ENCODE measurements around the gene GNB3.

The GNB3 gene

DNA sequence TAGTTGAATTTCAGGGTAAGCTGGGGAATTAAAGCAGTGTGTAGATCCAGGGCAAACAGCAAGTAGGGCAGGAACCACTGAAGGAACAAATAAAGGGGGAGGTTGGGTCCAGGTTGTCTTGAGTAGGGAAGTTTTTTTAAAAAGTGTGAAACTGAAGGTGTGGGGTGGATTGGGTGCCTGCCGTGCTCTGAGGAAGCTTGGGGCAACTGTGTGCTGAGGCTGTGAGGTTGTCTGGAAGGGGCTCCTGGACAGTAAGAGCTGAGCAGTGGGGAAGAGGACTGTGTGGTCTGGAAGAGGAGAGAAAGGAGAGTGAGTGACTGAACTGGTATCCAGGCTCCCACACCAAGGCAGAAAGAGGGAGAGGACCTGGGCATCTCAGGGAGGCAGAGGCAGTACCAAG is 30.0 kb upstream of the GNB3 start:
- Histone ChIP-seq H3K9me3 (ENCODE audit: insufficient read depth, low read length) (no peaks in the 10 kb centered on the region), H3K4me2 (ENCODE audit: low read length) (peak overlapping the region; percentile 50), H3K9ac (ENCODE audit: low read length) (peak overlapping the region; percentile 29; the same call in 1 of the 2 replicates), H3K4me3 (ENCODE audit: low read length) (peak overlapping the region; percentile 14; the same call in 1 of the 2 replicates), H2AFZ (ENCODE audit: low read depth, low read length) (peak overlapping the region; percentile 97), H3K36me3 (replicated peaks; ENCODE audit: low read depth, low read length) (no peaks in the 10 kb centered on the region), H3K79me2 (ENCODE audit: low read length) (no peaks in the 10 kb centered on the region), H3K27me3 (ENCODE audit: low read depth, low read length) (peaks cover 14% of the 10 kb centered on the region), H3K27ac (ENCODE audit: low read length) (peak overlapping the region; percentile 36), H4K20me1 (ENCODE audit: insufficient read depth, low read length) (no peaks in the 10 kb centered on the region), H3K4me1 (ENCODE audit: low read length) (peaks cover 26% of the 10 kb centered on the region)
- TF ChIP-seq, protein P1, sequence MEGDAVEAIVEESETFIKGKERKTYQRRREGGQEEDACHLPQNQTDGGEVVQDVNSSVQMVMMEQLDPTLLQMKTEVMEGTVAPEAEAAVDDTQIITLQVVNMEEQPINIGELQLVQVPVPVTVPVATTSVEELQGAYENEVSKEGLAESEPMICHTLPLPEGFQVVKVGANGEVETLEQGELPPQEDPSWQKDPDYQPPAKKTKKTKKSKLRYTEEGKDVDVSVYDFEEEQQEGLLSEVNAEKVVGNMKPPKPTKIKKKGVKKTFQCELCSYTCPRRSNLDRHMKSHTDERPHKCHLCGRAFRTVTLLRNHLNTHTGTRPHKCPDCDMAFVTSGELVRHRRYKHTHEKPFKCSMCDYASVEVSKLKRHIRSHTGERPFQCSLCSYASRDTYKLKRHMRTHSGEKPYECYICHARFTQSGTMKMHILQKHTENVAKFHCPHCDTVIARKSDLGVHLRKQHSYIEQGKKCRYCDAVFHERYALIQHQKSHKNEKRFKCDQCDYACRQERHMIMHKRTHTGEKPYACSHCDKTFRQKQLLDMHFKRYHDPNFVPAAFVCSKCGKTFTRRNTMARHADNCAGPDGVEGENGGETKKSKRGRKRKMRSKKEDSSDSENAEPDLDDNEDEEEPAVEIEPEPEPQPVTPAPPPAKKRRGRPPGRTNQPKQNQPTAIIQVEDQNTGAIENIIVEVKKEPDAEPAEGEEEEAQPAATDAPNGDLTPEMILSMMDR (IDR thresholded peaks at IDR 0.05; ENCODE audit: low read depth, low read length), result no peak
- TF ChIP-seq EZH2phosphoT487 (IDR thresholded peaks at IDR 0.05; ENCODE audit: low read depth), result no peak

DNA sequence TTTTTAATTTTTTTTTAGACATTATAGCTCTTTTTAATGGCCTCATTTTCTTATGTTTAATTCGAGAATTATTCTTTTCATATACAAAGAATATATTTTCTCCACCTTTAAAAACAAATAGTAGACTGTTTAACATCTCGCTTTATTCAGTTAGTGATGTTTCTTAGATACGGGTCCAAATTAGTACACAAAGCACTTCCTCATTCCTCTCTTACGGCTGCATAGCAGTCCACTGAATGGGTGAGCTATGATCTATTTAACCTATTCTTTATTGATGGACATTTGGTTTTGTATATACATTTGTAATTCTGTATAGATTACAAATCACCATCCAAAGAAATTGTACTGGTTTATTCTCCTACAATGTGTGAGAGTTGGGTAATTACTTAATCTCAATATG is 27.4 kb upstream of the GNB3 start:
- H3K9me3 ChIP-seq (ENCODE audit: insufficient read depth, low read length), result no peaks in the 10 kb centered on the region
- no peak overlapping the region for H2AFZ ChIP-seq (ENCODE audit: low read depth, low read length)
- no peaks in the 10 kb centered on the region for H4K20me1 ChIP-seq (ENCODE audit: insufficient read depth, low read length)
- H3K79me2 ChIP-seq (ENCODE audit: low read length), result no peaks in the 10 kb centered on the region
- no peak overlapping the region for H3K27ac ChIP-seq (ENCODE audit: low read length)
- H3K4me1 ChIP-seq (ENCODE audit: low read length), result peaks cover 32% of the 10 kb centered on the region
- H3K9ac ChIP-seq (ENCODE audit: low read length), result no peak overlapping the region
- no peak for TF ChIP-seq EZH2phosphoT487 (IDR thresholded peaks at IDR 0.05; ENCODE audit: low read depth)
- TF ChIP-seq, protein P1 (IDR thresholded peaks at IDR 0.05; ENCODE audit: low read depth, low read length), result no peak
- H3K4me2 ChIP-seq (ENCODE audit: low read length), result peak overlapping the region; percentile 79; the same call in 1 of the 2 replicates
- H3K36me3 ChIP-seq (replicated peaks; ENCODE audit: low read depth, low read length), result no peaks in the 10 kb centered on the region
- H3K27me3 ChIP-seq (ENCODE audit: low read depth, low read length), result peaks cover 14% of the 10 kb centered on the region
- no peak overlapping the region for H3K4me3 ChIP-seq (ENCODE audit: low read length)

DNA sequence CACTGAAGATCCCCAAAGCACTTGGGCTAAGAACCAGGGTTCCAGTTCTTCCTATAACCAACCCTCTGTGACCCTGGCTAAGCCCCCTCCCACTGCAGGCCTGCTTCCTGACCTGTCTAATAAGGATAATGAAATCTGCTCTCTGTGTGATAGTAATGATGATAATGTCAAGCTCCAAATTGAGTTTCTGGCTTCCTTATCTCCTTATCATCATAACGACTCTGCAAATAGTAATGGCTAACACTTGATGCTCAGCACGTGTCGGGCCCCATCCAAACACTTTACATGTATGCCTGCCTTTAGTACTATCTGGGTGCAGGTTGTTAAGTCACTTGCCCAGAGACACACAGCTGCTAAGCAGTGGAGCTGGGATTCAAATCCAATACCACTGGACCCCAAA is 24.1 kb upstream of the GNB3 start:
- H2AFZ ChIP-seq (ENCODE audit: low read depth, low read length), result no peak overlapping the region
- no peaks in the 10 kb centered on the region for H3K36me3 ChIP-seq (replicated peaks; ENCODE audit: low read depth, low read length)
- H3K79me2 ChIP-seq (ENCODE audit: low read length), result no peaks in the 10 kb centered on the region
- no peak overlapping the region for H3K4me2 ChIP-seq (ENCODE audit: low read length)
- TF ChIP-seq, protein P1 (IDR thresholded peaks at IDR 0.05; ENCODE audit: low read depth, low read length), result no peak
- TF ChIP-seq EZH2phosphoT487 (IDR thresholded peaks at IDR 0.05; ENCODE audit: low read depth), result no peak
- H4K20me1 ChIP-seq (ENCODE audit: insufficient read depth, low read length), result no peaks in the 10 kb centered on the region
- peaks cover 20% of the 10 kb centered on the region for H3K4me1 ChIP-seq (ENCODE audit: low read length)
- no peaks in the 10 kb centered on the region for H3K9me3 ChIP-seq (ENCODE audit: insufficient read depth, low read length)
- no peak overlapping the region for H3K27ac ChIP-seq (ENCODE audit: low read length)
- H3K4me3 ChIP-seq (ENCODE audit: low read length), result no peak overlapping the region
- H3K27me3 ChIP-seq (ENCODE audit: low read depth, low read length), result peaks cover 34% of the 10 kb centered on the region
- no peak overlapping the region for H3K9ac ChIP-seq (ENCODE audit: low read length)

DNA sequence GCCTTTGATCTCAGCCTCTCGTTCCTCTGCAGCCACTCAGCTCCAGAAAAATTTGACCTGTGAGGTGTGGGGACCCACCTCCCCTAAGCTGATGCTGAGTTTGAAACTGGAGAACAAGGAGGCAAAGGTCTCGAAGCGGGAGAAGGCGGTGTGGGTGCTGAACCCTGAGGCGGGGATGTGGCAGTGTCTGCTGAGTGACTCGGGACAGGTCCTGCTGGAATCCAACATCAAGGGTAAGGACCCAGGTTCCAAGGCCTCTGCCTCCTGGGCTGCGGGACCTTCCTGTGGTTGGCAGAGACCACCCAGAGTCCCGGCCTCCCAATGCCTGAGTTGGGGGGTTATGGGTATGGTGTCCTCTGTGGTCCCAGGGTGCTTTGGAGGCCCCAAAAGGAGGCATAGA is 23.6 kb upstream of the GNB3 start:
- Histone ChIP-seq H3K27ac (ENCODE audit: low read length) (no peak overlapping the region), H3K27me3 (ENCODE audit: low read depth, low read length) (peaks cover 38% of the 10 kb centered on the region), H3K4me2 (ENCODE audit: low read length) (no peak overlapping the region), H3K79me2 (ENCODE audit: low read length) (no peaks in the 10 kb centered on the region), H3K36me3 (replicated peaks; ENCODE audit: low read depth, low read length) (no peaks in the 10 kb centered on the region), H3K9ac (ENCODE audit: low read length) (no peak overlapping the region), H2AFZ (ENCODE audit: low read depth, low read length) (no peak overlapping the region), H3K4me1 (ENCODE audit: low read length) (peaks cover 18% of the 10 kb centered on the region), H3K4me3 (ENCODE audit: low read length) (no peak overlapping the region), H3K9me3 (ENCODE audit: insufficient read depth, low read length) (no peaks in the 10 kb centered on the region), H4K20me1 (ENCODE audit: insufficient read depth, low read length) (no peaks in the 10 kb centered on the region)
- TF ChIP-seq EZH2phosphoT487 (IDR thresholded peaks at IDR 0.05; ENCODE audit: low read depth), result no peak
- TF ChIP-seq, protein P1 (IDR thresholded peaks at IDR 0.05; ENCODE audit: low read depth, low read length), result no peak

All from OCI-LY3 (cell line).